HG03558 (cell line): ENCODE results near the gene FER.
"Not testable (repeated sequence)": the region's sequence is repeated elsewhere in the genome, so short reads cannot be mapped to it uniquely, and the experiment has no call there.

Experiments used
- ATAC-seq: cut with Tn5 transposase; IDR thresholded peaks from one replicate; pipeline ENCODE4 v1.9.1; 2021; ENCODE audit warnings: moderate number of reproducible peaks; ENCODE audit not compliant: unreplicated experiment; ENCODE audit errors: extremely low read depth

Gene FER

GRCh38 chr5:108794349-108794748 lies 46.7 kb downstream of the FER start:
- ATAC-seq = not testable (repeated sequence)

DNA sequence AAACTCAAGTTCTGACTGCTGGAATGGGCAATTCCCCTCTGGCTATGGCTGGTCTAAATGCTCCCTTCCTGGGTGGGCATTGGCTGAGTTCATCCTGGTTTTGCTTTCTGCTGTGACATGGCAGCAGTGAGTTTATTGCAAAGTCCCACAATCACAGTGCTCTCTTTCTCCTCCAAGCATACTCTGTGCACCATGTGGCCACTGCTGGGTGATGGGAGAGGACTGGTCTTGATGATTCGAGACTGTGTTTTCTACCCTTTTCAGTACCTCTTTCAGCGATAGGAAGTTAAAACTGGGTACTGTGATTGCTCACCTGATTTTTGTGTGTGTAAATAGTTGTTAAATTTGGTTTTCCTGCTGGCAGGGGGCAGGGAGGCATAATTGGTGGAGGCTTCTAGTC lies 49.7 kb downstream of the FER start:
- ATAC-seq = no peak

GRCh38 chr5:108797986-108798385 lies 50.3 kb downstream of the FER start:
- no peak for ATAC-seq

- ATAC-seq = no peak
Measured at GRCh38 chr5:108798513-108799265, 51.0 kb downstream of the FER start.

DNA sequence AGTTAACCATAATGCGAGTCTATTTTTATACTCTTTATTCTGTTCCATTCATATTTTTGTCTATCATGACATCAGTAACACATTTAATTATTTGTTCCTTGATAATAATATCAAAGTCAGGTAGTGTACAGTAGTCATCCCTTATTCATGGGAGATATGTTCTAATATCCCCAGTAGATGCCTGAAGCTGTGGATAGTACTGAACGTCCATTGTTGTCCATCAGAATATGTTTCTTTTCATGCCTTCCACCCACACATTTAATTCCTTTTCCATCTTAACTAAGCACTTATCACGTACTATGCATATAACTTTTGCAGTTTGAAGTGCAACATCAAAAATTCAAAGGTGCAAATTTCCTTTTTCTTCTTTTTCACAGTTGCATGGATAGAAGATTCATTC lies 53.6 kb downstream of the FER start:
- no peak for ATAC-seq

- no peak for ATAC-seq
Measured at GRCh38 chr5:108801776-108802175, 54.1 kb downstream of the FER start.

GRCh38 chr5:108810717-108811116 lies 63.0 kb downstream of the FER start:
- no peak for ATAC-seq

- no peak for ATAC-seq
Measured at GRCh38 chr5:108813673-108814072, 66.0 kb downstream of the FER start.

- no peak for ATAC-seq
Measured at GRCh38 chr5:108814551-108814950, 66.9 kb downstream of the FER start.

- peak; percentile 99 for ATAC-seq
Measured at GRCh38 chr5:108818613-108819272, 71.0 kb downstream of the FER start.

DNA sequence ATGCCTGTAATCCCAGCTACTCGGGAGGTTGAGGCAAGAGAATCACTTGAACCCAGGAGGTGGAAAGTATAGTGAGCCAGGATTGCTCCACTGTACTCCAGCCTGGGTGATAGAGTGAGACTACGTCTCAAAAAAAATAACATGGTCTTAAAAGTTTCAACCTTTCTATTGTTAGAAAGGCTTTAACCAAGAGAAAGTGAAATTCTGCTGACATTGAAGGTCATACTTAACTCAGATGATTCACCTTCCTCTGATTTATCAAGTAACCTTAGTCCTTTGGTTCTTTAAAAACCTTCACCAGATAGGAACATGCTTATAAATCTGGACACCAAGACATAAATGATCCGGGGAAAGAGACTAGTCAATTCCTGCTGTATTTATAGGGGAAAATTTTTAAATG lies 73.3 kb downstream of the FER start:
- ATAC-seq = no peak

DNA sequence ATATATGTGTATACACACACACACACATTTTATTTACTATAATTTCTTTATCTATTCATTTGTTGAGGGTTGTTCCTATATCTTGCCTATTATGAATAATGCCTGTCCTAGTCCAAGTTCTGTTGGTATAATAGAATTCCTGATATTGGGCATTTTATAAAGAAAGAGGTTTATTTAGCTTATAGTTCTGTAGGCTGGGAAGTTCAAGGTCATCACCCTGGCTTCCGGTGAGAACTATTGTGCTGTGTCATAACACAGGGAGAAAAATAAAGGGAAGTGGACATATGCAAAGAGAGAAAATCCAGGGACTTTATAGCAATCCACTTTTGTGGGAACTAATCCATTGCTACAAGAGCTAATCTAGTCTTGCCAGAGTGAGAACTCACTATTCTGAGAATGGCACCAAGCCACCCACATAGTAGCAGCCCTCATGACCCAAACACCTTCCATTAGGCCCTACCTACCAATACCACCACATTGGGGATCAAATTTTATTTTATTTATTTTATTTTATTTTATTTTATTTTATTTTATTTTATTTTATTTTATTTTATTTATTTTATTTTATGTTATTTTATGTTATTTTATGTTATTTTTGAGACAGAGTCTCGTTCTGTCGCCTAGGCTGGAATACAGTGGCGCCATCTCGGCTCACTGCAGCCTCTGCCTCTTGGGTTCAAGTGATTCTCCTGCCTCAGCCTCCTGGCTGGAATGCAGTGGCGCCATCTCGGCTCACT lies 74.7 kb downstream of the FER start:
- ATAC-seq = no peak

DNA sequence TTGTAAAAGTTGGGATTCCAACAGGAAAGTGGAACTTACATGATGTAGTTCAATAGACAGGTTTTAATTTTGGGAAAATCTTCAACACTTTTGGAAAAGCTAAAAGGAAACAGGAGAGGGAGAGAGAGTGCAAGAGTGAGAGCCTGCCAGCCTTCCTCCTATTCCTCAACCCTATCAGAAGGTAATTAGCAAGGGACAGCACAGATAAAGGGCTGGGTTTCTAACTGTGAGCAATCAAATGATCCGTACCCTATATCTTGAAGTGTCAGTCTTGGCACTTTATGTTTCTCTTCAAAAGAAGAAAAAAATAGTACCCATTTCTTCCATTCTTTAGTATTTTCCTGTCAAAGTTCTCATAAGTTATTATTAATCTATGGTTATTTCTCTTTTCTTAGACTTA lies 79.4 kb downstream of the FER start:
- ATAC-seq = no peak

DNA sequence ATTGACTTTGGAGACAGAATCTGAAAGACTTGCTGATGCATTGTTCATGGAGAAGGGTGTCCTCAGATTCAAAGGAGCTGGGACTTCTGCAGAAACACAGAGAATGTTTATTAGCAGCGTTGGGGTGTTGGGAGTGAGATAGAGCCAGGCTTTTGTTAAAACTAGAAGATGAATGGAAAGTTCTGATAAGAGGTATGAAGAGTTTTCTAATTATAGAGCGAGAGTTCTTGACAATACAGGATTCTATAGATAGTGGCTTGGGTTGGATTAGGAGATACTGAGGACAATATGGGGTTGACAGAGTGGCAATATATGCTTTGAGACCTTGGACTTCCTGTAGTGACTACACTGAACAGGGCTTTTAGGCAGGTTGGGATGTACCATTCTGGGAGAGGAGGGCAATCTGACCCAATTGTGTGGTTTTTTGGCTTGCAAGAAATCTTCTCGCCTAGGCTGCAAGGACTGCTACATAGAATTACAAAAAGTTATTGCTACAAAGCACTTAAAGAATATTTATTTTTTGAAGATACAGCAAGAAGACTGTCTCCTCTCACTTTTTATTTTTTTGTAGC lies 83.1 kb downstream of the FER start:
- ATAC-seq = no peak

- no peak for ATAC-seq
Measured at GRCh38 chr5:108836492-108836891, 88.8 kb downstream of the FER start.

GRCh38 chr5:108842260-108842941 lies 94.7 kb downstream of the FER start:
- not testable (repeated sequence) for ATAC-seq

DNA sequence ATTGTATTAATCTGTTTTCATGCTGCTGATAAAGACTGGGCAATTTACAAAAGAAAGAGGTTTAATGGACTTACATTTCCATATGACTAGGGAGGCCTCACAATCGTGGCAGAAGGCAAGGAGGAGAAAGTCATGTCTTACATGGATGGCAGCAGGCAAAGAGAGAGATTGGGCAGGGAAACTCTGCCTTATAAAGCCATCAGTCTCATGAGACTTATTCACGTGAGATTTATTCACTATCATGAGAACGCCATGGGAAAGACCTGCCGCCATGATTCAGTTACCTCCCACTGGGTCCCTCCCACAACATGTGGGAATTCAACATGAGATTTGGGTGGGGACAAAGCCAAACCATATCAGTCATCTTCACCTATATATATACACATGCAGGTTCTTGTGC lies 103.4 kb downstream of the FER start:
- ATAC-seq = not testable (repeated sequence)

GRCh38 chr5:108857905-108858304 lies 110.2 kb downstream of the FER start:
- no peak for ATAC-seq

DNA sequence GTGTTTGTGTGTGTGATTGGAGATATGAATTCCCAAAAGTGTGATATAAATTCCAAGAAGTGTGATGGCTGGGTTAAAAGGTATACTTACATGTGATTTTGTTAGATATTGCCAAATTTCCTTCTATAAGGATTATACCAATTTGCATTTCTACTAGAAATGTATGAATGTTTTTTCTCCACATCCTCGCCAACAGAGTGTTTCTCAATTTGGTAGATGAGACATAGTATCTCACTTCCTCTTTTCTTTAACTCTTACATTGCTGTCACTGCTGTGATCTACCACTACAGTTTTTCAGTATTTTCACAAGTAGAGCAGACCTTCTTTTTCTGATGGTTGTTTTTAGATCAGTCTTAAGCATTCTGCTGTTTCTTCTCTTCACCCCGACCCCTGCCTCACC lies 111.3 kb downstream of the FER start:
- ATAC-seq = peak; percentile 95

DNA sequence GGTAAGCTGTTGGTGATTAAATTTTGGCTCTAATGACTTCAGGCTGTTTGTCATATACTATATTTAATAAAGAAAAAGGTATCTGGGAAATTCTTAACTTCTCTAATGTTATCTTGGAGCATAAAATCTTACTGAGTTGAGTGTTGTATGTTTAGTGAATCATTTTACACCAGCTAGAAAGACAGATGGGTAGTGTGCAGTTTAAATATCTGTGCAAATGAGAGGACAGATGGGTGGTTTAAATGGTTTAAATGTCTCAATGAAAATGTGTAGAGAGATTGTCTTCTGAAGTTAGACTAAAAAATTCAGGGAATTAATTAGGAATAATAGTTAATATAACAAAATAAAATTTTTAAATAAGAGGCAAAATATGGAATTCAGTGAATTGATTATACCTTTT lies 114.5 kb downstream of the FER start:
- ATAC-seq = no peak
